GM19023 (cell line): Measurements from ENCODE around the gene ZFP1.

Source experiments
- ATAC-seq: cut with Tn5 transposase; IDR thresholded peaks from one replicate; pipeline ENCODE4 v1.9.1; 2021; ENCODE audit warnings: mild to moderate bottlenecking, moderate library complexity; ENCODE audit not compliant: unreplicated experiment

Gene ZFP1

GRCh38 chr16:75147968-75148310, 385 bp upstream of the ZFP1 start:
- ATAC-seq, result no peak

GRCh38 chr16:75151798-75152197, 3.5 kb downstream of the ZFP1 start:
- ATAC-seq, result no peak

DNA sequence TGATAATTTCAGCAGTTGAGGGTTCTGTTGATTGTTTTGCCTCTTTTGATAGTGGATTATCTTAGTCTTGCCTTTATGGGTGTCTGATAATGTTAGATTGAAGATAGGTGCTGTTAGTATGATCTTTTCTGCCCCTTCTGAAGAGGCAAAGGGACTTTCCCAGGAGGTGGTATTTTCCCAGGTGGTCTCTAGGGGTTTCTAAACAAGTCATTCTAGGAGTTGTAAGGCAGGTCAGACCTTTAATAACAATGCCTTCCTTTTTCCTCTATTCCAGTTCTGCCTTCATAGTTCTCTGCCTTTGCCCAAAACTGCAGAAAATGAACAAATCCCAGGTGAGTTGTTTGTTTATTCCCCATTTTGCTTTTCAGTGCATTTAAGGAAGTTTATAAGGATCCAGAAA, 4.3 kb downstream of the ZFP1 start:
- no peak for ATAC-seq

GRCh38 chr16:75160386-75160785, 12.1 kb downstream of the ZFP1 start:
- ATAC-seq, result no peak

DNA sequence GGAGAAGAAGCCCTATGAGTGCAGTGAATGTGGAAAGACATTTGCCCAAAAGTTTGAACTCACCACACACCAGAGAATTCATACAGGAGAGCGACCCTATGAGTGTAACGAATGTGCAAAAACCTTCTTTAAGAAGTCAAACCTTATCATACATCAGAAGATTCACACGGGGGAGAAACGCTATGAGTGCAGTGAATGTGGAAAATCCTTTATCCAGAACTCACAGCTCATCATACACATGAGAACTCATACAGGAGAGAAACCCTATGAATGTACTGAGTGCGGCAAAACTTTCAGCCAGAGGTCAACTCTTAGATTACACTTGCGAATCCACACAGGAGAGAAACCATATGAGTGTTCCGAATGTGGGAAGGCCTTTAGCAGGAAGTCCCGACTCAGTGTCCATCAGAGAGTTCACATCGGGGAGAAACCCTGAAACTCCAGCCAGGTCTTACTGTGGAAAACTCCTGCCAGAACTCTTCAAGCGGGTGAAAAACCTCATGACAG, 21.6 kb downstream of the ZFP1 start:
- no peak for ATAC-seq

GRCh38 chr16:75172578-75172977, 24.3 kb downstream of the ZFP1 start:
- ATAC-seq, result no peak

DNA sequence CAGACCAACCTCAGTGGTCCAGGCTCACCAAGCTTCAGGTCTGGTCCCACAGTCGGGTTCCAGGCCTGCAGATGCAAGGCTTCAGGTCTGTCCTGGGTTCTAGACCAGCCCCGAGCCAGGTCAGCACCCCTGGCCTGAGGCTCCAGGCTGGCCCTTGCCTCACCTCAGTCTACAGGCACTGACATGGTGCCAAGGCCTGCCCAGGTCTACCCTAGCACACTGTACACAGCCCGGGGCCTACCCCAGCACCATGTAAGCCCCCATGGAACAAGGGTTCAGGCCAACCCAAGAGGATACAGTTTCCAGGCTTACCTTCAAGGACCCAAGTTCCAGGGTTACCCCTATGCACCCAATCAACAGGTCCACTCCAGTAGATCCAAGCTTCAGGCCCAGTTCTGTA, 26.8 kb downstream of the ZFP1 start:
- ATAC-seq, result no peak

- ATAC-seq, result no peak
Measured at GRCh38 chr16:75176926-75177325, 28.6 kb downstream of the ZFP1 start.

DNA sequence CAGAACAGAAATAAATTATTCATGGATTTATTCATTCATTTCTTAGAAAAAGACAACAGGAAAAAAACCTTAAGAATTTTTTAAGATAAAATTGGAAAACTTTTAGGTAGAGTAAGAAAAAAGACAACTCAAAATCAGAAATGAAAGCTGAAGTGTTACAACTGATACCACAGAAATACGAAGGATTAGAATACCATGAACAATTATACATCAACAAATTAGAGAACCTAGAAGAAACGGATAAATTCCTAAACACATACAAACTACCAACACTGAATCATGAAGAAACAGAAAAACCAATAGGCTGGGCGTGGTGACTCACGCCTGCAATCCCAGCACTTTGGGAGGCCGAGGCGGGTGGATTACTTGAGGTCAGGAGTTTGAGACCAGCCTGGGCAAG, 30.9 kb downstream of the ZFP1 start:
- ATAC-seq, result no peak

DNA sequence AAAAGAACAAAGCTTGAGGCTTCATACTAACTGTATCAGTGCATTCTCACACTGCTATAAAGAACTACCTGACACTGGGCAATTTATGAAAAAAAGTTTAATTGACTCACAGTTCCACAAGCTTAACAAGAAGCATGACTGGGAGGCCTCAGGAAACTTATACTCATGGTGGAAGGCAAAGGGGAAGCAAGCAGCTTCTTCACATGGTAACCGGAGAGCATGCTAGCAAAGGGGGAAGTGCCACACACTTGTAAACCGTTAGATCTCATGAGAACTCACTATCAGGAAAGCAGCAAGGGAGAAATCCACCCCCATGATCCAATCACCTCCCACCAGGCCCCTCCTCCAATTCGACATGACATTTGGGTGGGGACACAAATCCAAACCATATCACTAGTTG, 33.3 kb downstream of the ZFP1 start:
- ATAC-seq, result no peak

DNA sequence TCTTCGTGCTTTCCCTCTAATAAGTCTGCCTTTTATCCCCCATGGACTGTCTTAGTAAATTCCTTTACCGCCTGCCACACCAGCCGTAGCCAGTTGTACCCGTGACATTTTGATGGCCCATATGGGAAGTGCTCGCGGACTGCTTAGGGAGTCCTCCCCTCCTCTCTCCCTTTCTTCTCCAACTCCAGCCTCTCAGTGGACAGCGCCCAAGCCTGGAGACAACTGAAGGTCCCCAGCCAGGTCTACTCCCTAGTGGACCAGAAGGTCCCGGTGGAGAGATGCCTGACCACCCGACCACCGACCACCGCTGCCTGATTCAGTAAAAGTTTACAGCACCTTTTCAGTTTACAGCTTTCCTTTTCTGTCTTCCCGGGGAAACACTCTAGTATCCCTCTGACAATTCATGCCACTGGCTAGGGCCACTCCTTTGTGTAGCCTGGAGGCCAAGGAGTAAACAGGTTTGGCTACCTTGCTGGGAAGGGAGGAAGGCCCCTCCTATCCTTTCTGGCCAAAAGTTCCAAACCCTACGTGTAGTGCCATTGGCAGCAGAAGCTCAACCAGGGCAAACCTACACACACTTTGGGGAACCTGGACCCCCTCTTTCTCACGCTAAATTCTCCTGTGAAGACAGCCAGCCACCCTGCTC, 40.6 kb downstream of the ZFP1 start:
- ATAC-seq, result no peak

DNA sequence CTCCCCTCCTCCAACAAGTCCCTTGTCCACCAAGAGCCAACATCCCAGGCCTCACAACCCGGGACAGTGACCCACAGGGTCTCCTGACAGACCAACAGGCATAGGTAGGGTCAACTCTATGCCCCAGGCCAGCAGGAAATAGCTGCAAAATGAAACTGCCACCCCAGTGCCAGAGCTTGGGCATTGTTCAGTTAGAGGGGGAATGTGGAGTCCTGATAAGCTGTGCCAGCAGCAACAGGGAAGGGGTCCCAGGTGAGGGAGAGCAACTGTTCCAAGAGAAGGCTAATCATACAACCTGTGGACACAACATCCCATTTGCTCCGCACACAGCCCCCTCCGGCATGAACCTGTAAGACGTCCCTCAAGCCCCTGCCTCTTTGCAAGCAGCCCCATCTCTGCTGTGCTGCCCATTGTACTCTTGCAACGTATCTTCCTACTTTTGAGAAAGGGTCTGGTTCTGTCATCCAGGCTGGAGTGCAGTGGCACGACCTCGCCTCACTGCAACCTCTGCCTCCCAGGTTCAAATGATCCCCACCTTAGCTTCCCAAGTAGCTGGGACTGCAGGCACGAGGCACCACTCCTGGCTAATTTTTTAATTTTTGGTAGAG, 41.4 kb downstream of the ZFP1 start:
- no peak for ATAC-seq

- ATAC-seq, result no peak
Measured at GRCh38 chr16:75192606-75193264, 44.4 kb downstream of the ZFP1 start.

DNA sequence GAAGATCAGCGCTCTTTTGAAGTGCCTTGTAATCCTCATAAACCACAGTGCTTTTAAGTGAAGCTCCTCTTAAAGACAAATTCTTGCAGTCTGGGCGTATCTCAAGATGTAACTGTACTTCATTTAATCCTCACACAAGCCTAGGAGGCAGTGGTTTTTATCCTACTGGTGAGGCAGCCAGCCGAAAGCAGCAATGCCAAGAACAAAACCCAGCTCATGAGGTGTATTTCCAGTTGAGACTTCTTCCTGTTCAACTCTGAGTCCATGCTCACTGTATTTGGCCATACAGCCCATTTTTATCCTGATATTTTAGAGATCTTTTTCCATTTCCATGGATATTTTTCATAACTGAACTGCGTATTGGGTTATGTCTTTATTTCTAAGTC, 44.9 kb downstream of the ZFP1 start:
- ATAC-seq, result no peak

- ATAC-seq, result no peak
Measured at GRCh38 chr16:75193730-75194444, 45.6 kb downstream of the ZFP1 start.

DNA sequence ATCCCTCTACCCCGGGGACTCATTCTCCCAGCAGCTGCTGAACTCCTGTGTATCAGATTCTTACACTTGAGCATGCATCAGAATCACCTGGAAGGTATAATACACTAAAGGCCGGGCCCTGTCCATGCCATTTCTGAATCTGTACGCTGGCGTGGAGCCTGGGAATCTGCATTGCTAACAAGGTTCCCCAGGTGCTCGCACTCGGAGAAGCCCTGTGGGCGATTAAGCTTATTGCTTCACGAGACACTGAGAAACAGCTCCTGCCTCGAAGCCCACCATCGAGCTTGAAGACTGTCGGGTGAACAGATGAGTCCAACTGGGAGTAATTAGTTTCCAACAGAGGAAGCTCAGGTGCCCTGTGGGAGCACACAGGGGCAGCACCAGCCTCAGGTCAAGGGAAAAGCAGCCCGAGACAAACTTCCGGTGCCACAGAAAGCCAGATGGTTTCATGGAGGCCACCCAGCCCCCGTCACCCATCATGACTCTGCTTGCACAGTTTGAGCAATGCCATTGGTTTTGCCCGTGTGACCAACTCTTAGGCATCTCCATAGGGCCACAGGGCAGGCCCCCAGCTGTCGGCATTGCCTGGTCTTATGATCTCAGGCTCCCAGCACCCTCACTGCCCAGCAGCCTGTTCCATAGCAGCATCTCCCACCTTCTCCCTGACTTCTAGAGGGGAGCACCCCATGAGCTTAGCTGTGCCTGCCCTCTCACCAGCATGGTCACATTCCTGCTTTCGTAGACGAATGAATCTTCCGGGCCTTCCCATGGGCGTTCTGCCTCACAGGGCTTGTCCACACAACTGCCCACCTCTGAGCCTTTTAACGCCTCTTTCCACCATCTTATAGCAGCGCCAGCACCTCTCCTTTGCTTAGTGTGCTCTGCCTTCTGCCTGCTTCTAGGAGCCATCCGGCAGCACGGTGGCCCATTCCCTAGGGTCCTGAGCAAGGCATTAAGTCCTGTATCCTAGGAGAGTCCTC, 47.8 kb downstream of the ZFP1 start:
- no peak for ATAC-seq

GRCh38 chr16:75196836-75197235, 48.5 kb downstream of the ZFP1 start:
- ATAC-seq, result no peak

DNA sequence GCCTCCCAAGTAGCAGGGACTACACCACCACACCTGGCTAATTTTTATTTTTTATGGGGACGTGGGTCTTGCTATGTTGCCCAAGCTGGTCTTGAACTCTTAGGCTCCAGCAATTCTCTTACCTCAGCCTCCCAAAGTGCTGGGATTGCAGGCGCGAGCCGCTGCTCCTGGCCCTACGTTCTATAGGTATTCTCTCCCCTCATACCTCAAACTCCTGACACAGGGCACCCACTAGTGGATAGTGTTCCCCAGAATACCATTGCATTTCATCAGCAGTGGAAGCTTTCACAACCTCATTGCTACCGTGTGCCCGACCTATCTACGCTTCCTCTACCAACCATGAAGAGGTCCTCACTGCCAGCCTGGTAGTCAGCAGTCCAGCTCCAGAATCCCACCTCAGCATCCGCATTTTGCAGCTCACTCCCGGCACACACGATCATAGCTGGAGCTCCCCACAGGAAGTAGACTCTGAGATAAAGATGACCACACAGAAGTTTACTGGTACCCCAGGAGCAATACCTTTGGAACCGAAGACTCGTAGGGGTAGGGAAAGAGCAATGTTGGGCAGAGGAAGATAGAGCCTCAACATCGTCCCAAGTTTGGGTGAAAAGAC, 49.3 kb downstream of the ZFP1 start:
- ATAC-seq, result no peak

GRCh38 chr16:75198135-75198600, 49.8 kb downstream of the ZFP1 start:
- no peak for ATAC-seq

DNA sequence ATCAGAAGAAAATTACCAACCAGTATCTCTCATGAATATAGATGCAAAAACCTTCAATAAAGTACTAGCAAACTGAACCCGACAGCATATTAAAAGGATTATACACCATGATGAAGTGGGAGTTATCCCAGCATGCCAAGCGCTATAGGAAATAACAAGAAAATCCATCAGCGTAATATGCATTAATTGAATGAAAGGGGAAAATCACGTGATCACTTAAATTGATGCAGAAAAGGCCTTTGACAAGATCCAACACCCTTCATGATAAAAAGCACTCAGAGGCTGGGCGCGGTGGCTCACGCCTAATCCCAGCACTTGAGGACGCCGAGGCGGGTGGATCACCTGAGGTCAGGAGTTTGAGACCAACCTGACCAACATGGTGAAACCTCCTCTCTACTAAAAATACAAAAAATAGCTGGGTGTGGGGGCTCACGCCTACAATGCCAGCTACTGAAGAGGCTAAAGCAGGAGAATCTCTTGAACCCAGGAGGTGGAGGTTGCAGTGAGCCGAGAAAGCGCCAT, 53.8 kb downstream of the ZFP1 start:
- ATAC-seq, result no peak
